22Rv1 (cell line): ENCODE results near the gene MCUB.

ENCODE experiments used
- H3K27ac ChIP-seq: fragments of 450-650 bp; 2 replicates; pipeline ENCODE4 v1.5.1; 2017
- ZFX ChIP-seq: fragments of 450-650 bp; IDR thresholded peaks from 2 replicates; pipeline ENCODE4 v1.6.1; 2017; ENCODE audit warnings: antibody characterized with exemption, borderline replicate concordance
- TF ChIP-seq, protein P1 (sequence below): fragments of 450-650 bp; IDR thresholded peaks from 2 replicates; pipeline ENCODE4 v1.5.1; 2017; ENCODE audit warnings: mild to moderate bottlenecking

MCUB gene

GRCh38 chr4:109631532-109632108 is 71.6 kb downstream of the MCUB start:
- no peak overlapping the region for H3K27ac ChIP-seq
- TF ChIP-seq ZFX, result no peak
- TF ChIP-seq, protein P1, sequence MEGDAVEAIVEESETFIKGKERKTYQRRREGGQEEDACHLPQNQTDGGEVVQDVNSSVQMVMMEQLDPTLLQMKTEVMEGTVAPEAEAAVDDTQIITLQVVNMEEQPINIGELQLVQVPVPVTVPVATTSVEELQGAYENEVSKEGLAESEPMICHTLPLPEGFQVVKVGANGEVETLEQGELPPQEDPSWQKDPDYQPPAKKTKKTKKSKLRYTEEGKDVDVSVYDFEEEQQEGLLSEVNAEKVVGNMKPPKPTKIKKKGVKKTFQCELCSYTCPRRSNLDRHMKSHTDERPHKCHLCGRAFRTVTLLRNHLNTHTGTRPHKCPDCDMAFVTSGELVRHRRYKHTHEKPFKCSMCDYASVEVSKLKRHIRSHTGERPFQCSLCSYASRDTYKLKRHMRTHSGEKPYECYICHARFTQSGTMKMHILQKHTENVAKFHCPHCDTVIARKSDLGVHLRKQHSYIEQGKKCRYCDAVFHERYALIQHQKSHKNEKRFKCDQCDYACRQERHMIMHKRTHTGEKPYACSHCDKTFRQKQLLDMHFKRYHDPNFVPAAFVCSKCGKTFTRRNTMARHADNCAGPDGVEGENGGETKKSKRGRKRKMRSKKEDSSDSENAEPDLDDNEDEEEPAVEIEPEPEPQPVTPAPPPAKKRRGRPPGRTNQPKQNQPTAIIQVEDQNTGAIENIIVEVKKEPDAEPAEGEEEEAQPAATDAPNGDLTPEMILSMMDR, result no peak

GRCh38 chr4:109640644-109641043 is 80.6 kb downstream of the MCUB start:
- no peak overlapping the region for H3K27ac ChIP-seq
- TF ChIP-seq, protein P1, result no peak
- TF ChIP-seq ZFX, result no peak

DNA sequence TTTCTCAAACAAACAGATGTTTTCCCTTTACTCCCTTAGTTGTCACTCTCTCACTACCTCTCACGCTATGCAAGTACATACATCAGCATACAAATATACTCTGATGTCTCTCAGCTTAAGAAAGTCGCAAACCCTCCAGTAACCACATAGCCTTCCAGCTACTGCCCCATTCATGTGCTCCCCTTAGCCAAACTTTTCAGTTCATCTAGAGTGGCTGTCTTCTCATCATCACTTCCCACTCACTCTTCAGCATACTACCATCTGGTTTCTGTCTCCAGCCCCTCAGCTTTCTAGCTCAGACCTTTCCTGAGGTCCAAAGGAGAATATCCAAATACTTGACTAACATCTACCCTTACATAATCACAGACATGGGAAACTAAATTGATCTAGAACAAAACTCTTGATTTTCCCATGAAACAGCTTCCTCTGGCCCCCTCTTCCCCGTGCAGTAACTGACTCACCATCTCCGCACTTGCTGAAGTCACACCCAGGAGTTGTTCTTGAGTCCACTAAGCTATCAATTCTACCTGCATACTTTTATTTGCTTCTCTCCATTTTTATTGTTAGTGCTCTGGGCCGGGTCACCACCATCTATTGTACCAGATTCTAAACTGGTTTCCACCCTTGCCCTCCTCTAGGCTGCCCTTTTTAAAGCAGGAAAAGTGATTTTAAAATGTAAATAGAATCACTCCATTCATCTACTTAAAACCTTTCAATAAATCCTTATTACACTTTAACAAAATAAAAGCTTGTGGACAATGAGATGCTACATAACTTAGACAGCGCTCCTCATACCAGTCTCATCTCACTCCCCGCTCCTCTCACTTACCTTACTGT is 86.0 kb downstream of the MCUB start:
- TF ChIP-seq ZFX, result no peak
- TF ChIP-seq, protein P1, result no peak
- no peak overlapping the region for H3K27ac ChIP-seq

- no peak for TF ChIP-seq ZFX
- TF ChIP-seq, protein P1, result no peak
- H3K27ac ChIP-seq, result no peak overlapping the region
Measured at GRCh38 chr4:109648266-109648996, 88.4 kb downstream of the MCUB start.

GRCh38 chr4:109648997-109649575 is 89.0 kb downstream of the MCUB start:
- TF ChIP-seq, protein P1, result no peak
- TF ChIP-seq ZFX, result no peak
- H3K27ac ChIP-seq, result no peak overlapping the region

- TF ChIP-seq, protein P1, result no peak
- no peak for TF ChIP-seq ZFX
- H3K27ac ChIP-seq, result no peak overlapping the region
Measured at GRCh38 chr4:109649872-109650271, 89.8 kb downstream of the MCUB start.
